Measurements from ENCODE around the gene CCR3. TPM values are rescaled to one million over a fixed set of nuclear protein-coding genes. Genes with fewer than 3 reads are reported as not detected.

The CCR3 gene
- total and polyA plus RNA-seq, 5 donors: not detected

DNA sequence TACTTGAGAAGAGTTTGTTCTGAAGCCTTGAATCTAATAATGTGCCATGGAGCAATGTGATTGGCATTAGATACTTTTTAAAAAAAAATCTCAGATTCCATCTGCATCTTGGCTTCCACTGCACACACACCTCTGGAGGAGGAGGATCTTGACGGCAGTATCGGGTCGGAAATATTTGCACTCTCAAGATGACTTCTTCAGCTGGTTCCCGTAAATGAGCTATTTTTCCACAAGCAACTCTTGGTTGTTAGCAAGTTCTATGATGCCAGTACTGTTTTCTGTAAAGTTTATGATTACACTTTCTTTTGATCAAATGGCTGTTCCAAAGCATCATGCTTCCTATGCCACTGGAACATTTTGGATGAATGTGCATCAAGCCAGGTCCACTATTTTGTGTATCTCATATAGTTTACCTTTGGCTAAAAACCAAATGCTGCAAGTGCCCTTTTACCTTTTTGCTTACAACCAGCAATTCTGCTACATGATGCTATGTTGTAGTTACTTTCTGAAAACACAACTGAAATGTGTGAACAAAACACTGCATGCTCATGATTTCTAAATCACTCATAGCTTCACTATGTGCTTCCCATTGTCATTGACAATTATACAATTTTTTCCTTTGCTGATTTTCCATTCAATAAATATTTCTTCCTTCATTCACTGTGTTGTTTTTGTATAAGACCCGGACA lies 43.8 kb downstream of the CCR3 start:
- Histone ChIP-seq H3K9me3 (ENCODE audit: control insufficient read depth, low read length) (no peaks in the 10 kb centered on the region), H3K4me3 (ENCODE audit: low read length) (no peak overlapping the region), H3K27me3 (ENCODE audit: control insufficient read depth, insufficient read depth) (no peaks in the 10 kb centered on the region), H3K4me1 (ENCODE audit: control insufficient read depth, insufficient read depth, low read length) (no peaks in the 10 kb centered on the region), H3K27ac (ENCODE audit: low read length) (no peak overlapping the region)
- DNase-seq (no peak), ATAC-seq (no peak)
- intact Hi-C loops (cut with DNase I): no loop called here
- WGBS: 78% methylated on average over 5 of the region's 5 CpGs

- Histone ChIP-seq H3K4me3 (ENCODE audit: low read length) (no peak overlapping the region), H3K9me3 (ENCODE audit: control insufficient read depth, low read length) (no peaks in the 10 kb centered on the region), H3K27me3 (ENCODE audit: control insufficient read depth, insufficient read depth) (no peaks in the 10 kb centered on the region), H3K27ac (ENCODE audit: low read length) (no peak overlapping the region), H3K4me1 (ENCODE audit: control insufficient read depth, insufficient read depth, low read length) (no peaks in the 10 kb centered on the region)
- 66% methylated on average over 5 of the region's 5 CpGs for WGBS
- ATAC-seq (no peak), DNase-seq (no peak)
- intact Hi-C loops (cut with DNase I): no loop called here
These were observed 44.8 kb downstream of the CCR3 start for GRCh38 chr3:46286947-46287565.

GRCh38 chr3:46289551-46289950 lies 47.3 kb downstream of the CCR3 start:
- intact Hi-C loops (cut with DNase I): no loop called here
- DNase-seq (no peak), ATAC-seq (no peak)
- 93% methylated on average over 1 of the region's 1 CpG for WGBS
- H3K27me3 ChIP-seq (ENCODE audit: control insufficient read depth, insufficient read depth): no peaks in the 10 kb centered on the region
- H3K4me3 ChIP-seq (ENCODE audit: low read length): no peak overlapping the region
- H3K4me1 ChIP-seq (ENCODE audit: control insufficient read depth, insufficient read depth, low read length): no peaks in the 10 kb centered on the region
- no peak overlapping the region for H3K27ac ChIP-seq (ENCODE audit: low read length)
- H3K9me3 ChIP-seq (ENCODE audit: control insufficient read depth, low read length): no peaks in the 10 kb centered on the region

- intact Hi-C loops (cut with DNase I): no loop called here
- H3K4me3 ChIP-seq (ENCODE audit: low read length): no peak overlapping the region
These were observed 47.7 kb downstream of the CCR3 start for GRCh38 chr3:46289966-46290365.

GRCh38 chr3:46291046-46291445 lies 48.8 kb downstream of the CCR3 start:
- Histone ChIP-seq H3K27me3 (ENCODE audit: control insufficient read depth, insufficient read depth) (no peaks in the 10 kb centered on the region), H3K9me3 (ENCODE audit: control insufficient read depth, low read length) (no peaks in the 10 kb centered on the region), H3K27ac (ENCODE audit: low read length) (no peak overlapping the region), H3K4me1 (ENCODE audit: control insufficient read depth, insufficient read depth, low read length) (no peaks in the 10 kb centered on the region), H3K4me3 (ENCODE audit: low read length) (no peak overlapping the region)
- ATAC-seq: no peak
- 66% methylated on average over 2 of the region's 2 CpGs for WGBS
- intact Hi-C loops (cut with DNase I): no loop called here
- no peak for DNase-seq

More at GRCh38 chr3:46289966-46290365, 47.7 kb downstream of the CCR3 start:
- Histone ChIP-seq H3K27me3 (ENCODE audit: control insufficient read depth, insufficient read depth) (no peaks in the 10 kb centered on the region), H3K27ac (ENCODE audit: low read length) (no peak overlapping the region), H3K9me3 (ENCODE audit: control insufficient read depth, low read length) (no peaks in the 10 kb centered on the region), H3K4me1 (ENCODE audit: control insufficient read depth, insufficient read depth, low read length) (no peaks in the 10 kb centered on the region)
- WGBS: 69% methylated on average over 2 of the region's 2 CpGs
- ATAC-seq: no peak
- DNase-seq: no peak

GRCh38 chr3:46293035-46293724 lies 50.9 kb downstream of the CCR3 start:
- DNase-seq: no peak
- H3K27ac ChIP-seq (ENCODE audit: low read length): no peak overlapping the region
- no peak for ATAC-seq
- no peak overlapping the region for H3K4me3 ChIP-seq (ENCODE audit: low read length)
- H3K27me3 ChIP-seq (ENCODE audit: control insufficient read depth, insufficient read depth): no peaks in the 10 kb centered on the region
- intact Hi-C loops (cut with DNase I): no loop called here
- no peaks in the 10 kb centered on the region for H3K9me3 ChIP-seq (ENCODE audit: control insufficient read depth, low read length)
- WGBS: 87% methylated on average over 2 of the region's 2 CpGs
- peaks cover 3% of the 10 kb centered on the region for H3K4me1 ChIP-seq (ENCODE audit: control insufficient read depth, insufficient read depth, low read length)

- ATAC-seq (no peak), DNase-seq (no peak)
- intact Hi-C loops (cut with DNase I): no loop called here
- H3K4me1 ChIP-seq (ENCODE audit: control insufficient read depth, insufficient read depth, low read length): peaks cover 3% of the 10 kb centered on the region
- H3K9me3 ChIP-seq (ENCODE audit: control insufficient read depth, low read length): no peaks in the 10 kb centered on the region
- no peak overlapping the region for H3K27ac ChIP-seq (ENCODE audit: low read length)
- H3K4me3 ChIP-seq (ENCODE audit: low read length): no peak overlapping the region
- H3K27me3 ChIP-seq (ENCODE audit: control insufficient read depth, insufficient read depth): no peaks in the 10 kb centered on the region
- 64% methylated on average over 4 of the region's 4 CpGs for WGBS
These were observed 52.0 kb downstream of the CCR3 start for GRCh38 chr3:46293991-46294833.

- 86% methylated on average over 1 of the region's 1 CpG for WGBS
- no peak overlapping the region for H3K27ac ChIP-seq (ENCODE audit: low read length)
These were observed 54.6 kb downstream of the CCR3 start for GRCh38 chr3:46296826-46297225.

GRCh38 chr3:46297658-46298423 lies 55.6 kb downstream of the CCR3 start:
- DNase-seq (peak in 1 of 3 donors; percentile 53), ATAC-seq (peak in 1 of 2 donors; percentile 28)
- peaks cover 3% of the 10 kb centered on the region for H3K4me1 ChIP-seq (ENCODE audit: control insufficient read depth, insufficient read depth, low read length)
- no peak overlapping the region for H3K4me3 ChIP-seq (ENCODE audit: low read length)
- no peaks in the 10 kb centered on the region for H3K9me3 ChIP-seq (ENCODE audit: control insufficient read depth, low read length)
- no peak overlapping the region for H3K27ac ChIP-seq (ENCODE audit: low read length)
- 50% methylated on average over 9 of the region's 9 CpGs for WGBS
- intact Hi-C loops (cut with DNase I): no loop called here
- H3K27me3 ChIP-seq (ENCODE audit: control insufficient read depth, insufficient read depth): no peaks in the 10 kb centered on the region

More at GRCh38 chr3:46296826-46297225, 54.6 kb downstream of the CCR3 start:
- ATAC-seq (no peak), DNase-seq (no peak)
- Histone ChIP-seq H3K9me3 (ENCODE audit: control insufficient read depth, low read length) (no peaks in the 10 kb centered on the region), H3K27me3 (ENCODE audit: control insufficient read depth, insufficient read depth) (no peaks in the 10 kb centered on the region), H3K4me3 (ENCODE audit: low read length) (no peak overlapping the region), H3K4me1 (ENCODE audit: control insufficient read depth, insufficient read depth, low read length) (peaks cover 3% of the 10 kb centered on the region)
- intact Hi-C loops (cut with DNase I): no loop called here

GRCh38 chr3:46298871-46299607 lies 56.8 kb downstream of the CCR3 start:
- WGBS: 70% methylated on average over 9 of the region's 9 CpGs
- DNase-seq (no peak), ATAC-seq (no peak)
- H3K27me3 ChIP-seq (ENCODE audit: control insufficient read depth, insufficient read depth): no peaks in the 10 kb centered on the region
- intact Hi-C loops (cut with DNase I): no loop called here
- no peaks in the 10 kb centered on the region for H3K9me3 ChIP-seq (ENCODE audit: control insufficient read depth, low read length)
- H3K4me3 ChIP-seq (ENCODE audit: low read length): no peak overlapping the region
- peaks cover 3% of the 10 kb centered on the region for H3K4me1 ChIP-seq (ENCODE audit: control insufficient read depth, insufficient read depth, low read length)
- no peak overlapping the region for H3K27ac ChIP-seq (ENCODE audit: low read length)
